Epithelial cell of prostate (primary cell): ENCODE results near the gene SEMA6A.

Source experiments
- DNase-seq: peaks from one replicate; pipeline ENCODE4 v3.0.0-alpha.2; 2011; ENCODE audit warnings: low read depth, low spot score
- H3K27ac ChIP-seq: fragments of 450-650 bp; 2 replicates; pipeline ENCODE4 v1.5.1; 2017; ENCODE audit warnings: mild to moderate bottlenecking

The SEMA6A gene

GRCh38 chr5:116423587-116424257, 150.9 kb downstream of the SEMA6A start:
- H3K27ac ChIP-seq = no peak overlapping the region

GRCh38 chr5:116423141-116423540, 151.5 kb downstream of the SEMA6A start:
- no peak for DNase-seq
- H3K27ac ChIP-seq = no peak overlapping the region

More at GRCh38 chr5:116423587-116424257, 150.9 kb downstream of the SEMA6A start:
- no peak for DNase-seq

- no peak overlapping the region for H3K27ac ChIP-seq
- no peak for DNase-seq
Observed at GRCh38 chr5:116421080-116421629, 153.5 kb downstream of the SEMA6A start.

- no peak for DNase-seq
- no peak overlapping the region for H3K27ac ChIP-seq
Observed at GRCh38 chr5:116420540-116420939, 154.1 kb downstream of the SEMA6A start.

GRCh38 chr5:116419258-116419657, 155.4 kb downstream of the SEMA6A start:
- no peak overlapping the region for H3K27ac ChIP-seq
- no peak for DNase-seq

- DNase-seq = no peak
- no peak overlapping the region for H3K27ac ChIP-seq
Observed at GRCh38 chr5:116418774-116419173, 155.8 kb downstream of the SEMA6A start.

GRCh38 chr5:116418016-116418415, 156.6 kb downstream of the SEMA6A start:
- no peak for DNase-seq
- H3K27ac ChIP-seq = no peak overlapping the region

GRCh38 chr5:116415989-116416388, 158.6 kb downstream of the SEMA6A start:
- H3K27ac ChIP-seq = no peak overlapping the region
- no peak for DNase-seq

- DNase-seq = no peak
- no peak overlapping the region for H3K27ac ChIP-seq
Observed at GRCh38 chr5:116415182-116415581, 159.4 kb downstream of the SEMA6A start.

GRCh38 chr5:116411101-116411571, 163.5 kb downstream of the SEMA6A start:
- H3K27ac ChIP-seq = no peak overlapping the region
- DNase-seq = no peak

GRCh38 chr5:116410336-116410890, 164.2 kb downstream of the SEMA6A start:
- H3K27ac ChIP-seq = no peak overlapping the region
- DNase-seq = no peak

- DNase-seq = no peak
- H3K27ac ChIP-seq = no peak overlapping the region
Observed at GRCh38 chr5:116409591-116410296, 164.9 kb downstream of the SEMA6A start.

- H3K27ac ChIP-seq = no peak overlapping the region
- DNase-seq = no peak
Observed at GRCh38 chr5:116406306-116407041, 168.1 kb downstream of the SEMA6A start.

- DNase-seq = no peak
- no peak overlapping the region for H3K27ac ChIP-seq
Observed at GRCh38 chr5:116404792-116405191, 169.8 kb downstream of the SEMA6A start.

- no peak overlapping the region for H3K27ac ChIP-seq
- DNase-seq = no peak
Observed at GRCh38 chr5:116404016-116404415, 170.6 kb downstream of the SEMA6A start.

GRCh38 chr5:116402235-116402634, 172.4 kb downstream of the SEMA6A start:
- no peak for DNase-seq
- H3K27ac ChIP-seq = no peak overlapping the region

- DNase-seq = no peak
- no peak overlapping the region for H3K27ac ChIP-seq
Observed at GRCh38 chr5:116401576-116401975, 173.0 kb downstream of the SEMA6A start.

- no peak for DNase-seq
- no peak overlapping the region for H3K27ac ChIP-seq
Observed at GRCh38 chr5:116396476-116397099, 178.0 kb downstream of the SEMA6A start.

- DNase-seq = no peak
Observed at GRCh38 chr5:116395631-116396203, 178.9 kb downstream of the SEMA6A start.

GRCh38 chr5:116395226-116395625, 179.4 kb downstream of the SEMA6A start:
- H3K27ac ChIP-seq = no peak overlapping the region
- no peak for DNase-seq

More at GRCh38 chr5:116395631-116396203, 178.9 kb downstream of the SEMA6A start:
- H3K27ac ChIP-seq = no peak overlapping the region
